ENCODE measurements around the gene OR12D3.

DNA sequence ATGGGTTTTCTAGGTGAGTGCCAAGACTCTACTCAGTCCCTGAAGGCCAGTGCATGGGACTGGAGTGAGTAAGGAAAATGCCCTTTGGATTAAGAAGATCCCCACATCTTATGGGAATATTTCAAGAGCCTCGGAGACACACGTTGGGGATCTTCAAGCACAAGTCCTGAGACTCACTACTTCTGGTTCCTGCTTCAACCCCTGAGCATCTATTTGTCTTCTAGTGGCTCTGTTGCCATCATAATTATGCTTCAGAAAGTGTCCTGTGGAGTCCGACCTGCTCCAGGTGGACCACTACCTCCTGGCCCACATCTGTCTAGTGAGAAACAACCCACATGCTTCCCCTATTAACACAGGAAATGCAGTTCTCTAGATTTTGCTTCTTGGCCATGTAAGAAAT lies 6.3 kb downstream of the OR12D3 start, which contains the start of gene OR5V1:
- TF ChIP-seq EP300 (IDR thresholded peaks at IDR 0.05), result no peak
- TF ChIP-seq POLR2A (IDR thresholded peaks at IDR 0.05), result no peak
- TF ChIP-seq CTCF (IDR thresholded peaks at IDR 0.05), result no peak
